ENCODE results near the gene SMAD9. TPM values are rescaled to one million over a fixed set of nuclear protein-coding genes. Genes with fewer than 3 reads are reported as not detected.

SMAD9 gene
- total RNA-seq, 3 donors from 2014 or later (not counting 1 experiment from before 2014, with no cell fraction given) = not detected

GRCh38 chr13:36882829-36883390, 37.1 kb downstream of the SMAD9 start:
- intact Hi-C loops (cut with micrococcal nuclease) = no loop called here
- Histone ChIP-seq H3K27me3 (ENCODE audit: control insufficient read depth, insufficient read depth, low read length) (no peaks in the 10 kb centered on the region), H3K4me3 (ENCODE audit: low read length) (no peak overlapping the region), H3K36me3 (ENCODE audit: control insufficient read depth, insufficient read depth, low read length) (no peaks in the 10 kb centered on the region), H3K27ac (ENCODE audit: low read length) (no peak overlapping the region), H3K9me3 (ENCODE audit: control insufficient read depth, insufficient read depth, low read length) (no peaks in the 10 kb centered on the region), H3K4me1 (ENCODE audit: control insufficient read depth, insufficient read depth, low read length) (no peaks in the 10 kb centered on the region)
- Mint-ChIP-seq H3K27ac (no peak overlapping the region), H3K4me1 (no peaks in the 10 kb centered on the region), H3K27me3 (ENCODE audit: low read depth in 2 of 2) (peaks cover 13 to 16% of the 10 kb centered on the region in 2 donors), H3K4me3 (no peak overlapping the region), H3K36me3 (no peaks in the 10 kb centered on the region), H3K9me3 (no peaks in the 10 kb centered on the region)
- WGBS (ENCODE audit: insufficient coverage) = 95% methylated on average over 6 of the region's 6 CpGs
- DNase-seq = no peak
- ATAC-seq = no peak
- TF ChIP-seq CTCF (IDR thresholded peaks at IDR 0.05) = no peak

GRCh38 chr13:36880961-36881360, 39.1 kb downstream of the SMAD9 start:
- Mint-ChIP-seq H3K27me3 (ENCODE audit: low read depth in 2 of 2) (peaks cover 5 to 8% of the 10 kb centered on the region in 2 donors), H3K36me3 (no peaks in the 10 kb centered on the region), H3K4me1 (no peaks in the 10 kb centered on the region), H3K4me3 (no peak overlapping the region), H3K9me3 (no peaks in the 10 kb centered on the region), H3K27ac (no peak overlapping the region)
- no peaks in the 10 kb centered on the region for H3K27me3 ChIP-seq (ENCODE audit: control insufficient read depth, insufficient read depth, low read length)
- no peaks in the 10 kb centered on the region for H3K4me1 ChIP-seq (ENCODE audit: control insufficient read depth, insufficient read depth, low read length)
- WGBS (ENCODE audit: insufficient coverage) = no CpG with 5 or more reads among the region's 2 CpGs
- H3K4me3 ChIP-seq (ENCODE audit: low read length) = no peak overlapping the region
- DNase-seq = no peak
- TF ChIP-seq CTCF (IDR thresholded peaks at IDR 0.05) = no peak
- no peaks in the 10 kb centered on the region for H3K9me3 ChIP-seq (ENCODE audit: control insufficient read depth, insufficient read depth, low read length)
- no peaks in the 10 kb centered on the region for H3K36me3 ChIP-seq (ENCODE audit: control insufficient read depth, insufficient read depth, low read length)
- no peak for ATAC-seq
- no peak overlapping the region for H3K27ac ChIP-seq (ENCODE audit: low read length)
- intact Hi-C loops (cut with micrococcal nuclease) = no loop called here

- Mint-ChIP-seq H3K36me3 (no peaks in the 10 kb centered on the region), H3K27ac (no peak overlapping the region), H3K27me3 (ENCODE audit: low read depth in 2 of 2) (peaks cover 5 to 8% of the 10 kb centered on the region in 2 donors), H3K4me3 (no peak overlapping the region), H3K4me1 (no peaks in the 10 kb centered on the region), H3K9me3 (no peaks in the 10 kb centered on the region)
- Histone ChIP-seq H3K9me3 (ENCODE audit: control insufficient read depth, insufficient read depth, low read length) (no peaks in the 10 kb centered on the region), H3K4me1 (ENCODE audit: control insufficient read depth, insufficient read depth, low read length) (no peaks in the 10 kb centered on the region), H3K4me3 (ENCODE audit: low read length) (no peak overlapping the region), H3K36me3 (ENCODE audit: control insufficient read depth, insufficient read depth, low read length) (no peaks in the 10 kb centered on the region), H3K27me3 (ENCODE audit: control insufficient read depth, insufficient read depth, low read length) (no peaks in the 10 kb centered on the region), H3K27ac (ENCODE audit: low read length) (no peak overlapping the region)
- DNase-seq (no peak), ATAC-seq (no peak)
- 93% methylated on average over 34 of the region's 34 CpGs for WGBS (ENCODE audit: insufficient coverage)
- intact Hi-C loops (cut with micrococcal nuclease) = no loop called here
- no peak for TF ChIP-seq CTCF (IDR thresholded peaks at IDR 0.05)
These were observed 40.7 kb downstream of the SMAD9 start for GRCh38 chr13:36879218-36879938.
